Brain pericyte (primary cell): ENCODE measurements around the gene DLX1.

Source experiments
- DNase-seq: peaks from one replicate; pipeline ENCODE4 v3.0.0-alpha.2; 2012; ENCODE audit warnings: low read depth, low spot score

DLX1 gene

GRCh38 chr2:172096626-172097547 lies 11.6 kb downstream of the DLX1 start:
- DNase-seq, result no peak

GRCh38 chr2:172097557-172098131 lies 12.3 kb downstream of the DLX1 start:
- no peak for DNase-seq

- no peak for DNase-seq
Observed at GRCh38 chr2:172098287-172098649, 13.0 kb downstream of the DLX1 start.

GRCh38 chr2:172098650-172099471 lies 13.6 kb downstream of the DLX1 start:
- no peak for DNase-seq

GRCh38 chr2:172099472-172100079 lies 14.3 kb downstream of the DLX1 start:
- DNase-seq, result no peak

GRCh38 chr2:172100080-172100934 lies 15.0 kb downstream of the DLX1 start:
- DNase-seq, result no peak

GRCh38 chr2:172100935-172101820 lies 15.9 kb downstream of the DLX1 start:
- DNase-seq, result no peak

- no peak for DNase-seq
Observed at GRCh38 chr2:172101821-172102390, 16.6 kb downstream of the DLX1 start.

GRCh38 chr2:172102391-172103359 lies 17.4 kb downstream of the DLX1 start, which contains the start of gene DLX2:
Gene DLX2 (minus strand): TSS chr2:172102900. CDS start chr2:172102538, 362 bp downstream.
- DNase-seq, result no peak

- DNase-seq, result peak; percentile 53
Observed at GRCh38 chr2:172103471-172104272, 18.4 kb downstream of the DLX1 start.

GRCh38 chr2:172105471-172106107 lies 20.3 kb downstream of the DLX1 start:
- no peak for DNase-seq

GRCh38 chr2:172106108-172106961 lies 21.0 kb downstream of the DLX1 start:
- no peak for DNase-seq

GRCh38 chr2:172107690-172108586 lies 22.6 kb downstream of the DLX1 start:
- DNase-seq, result no peak

GRCh38 chr2:172108587-172108930 lies 23.3 kb downstream of the DLX1 start:
- DNase-seq, result no peak
